HuH-7 (cell line): ENCODE data around the gene PLXNA1.

Source experiments
- DNase-seq: peaks from one replicate; pipeline ENCODE4 v3.0.0; 2011; ENCODE audit warnings: low spot score

Gene PLXNA1

GRCh38 chr3:126988451-126989021 lies 5.6 kb downstream of the PLXNA1 start:
- no peak for DNase-seq

- DNase-seq = no peak
Measured at GRCh38 chr3:126989316-126990023, 6.6 kb downstream of the PLXNA1 start.

GRCh38 chr3:126990024-126990700 lies 7.2 kb downstream of the PLXNA1 start:
- no peak for DNase-seq

GRCh38 chr3:126990890-126991289 lies 8.0 kb downstream of the PLXNA1 start:
- DNase-seq = no peak

GRCh38 chr3:126991366-126992200 lies 8.7 kb downstream of the PLXNA1 start:
- DNase-seq = no peak

GRCh38 chr3:126992216-126992615 lies 9.3 kb downstream of the PLXNA1 start:
- DNase-seq = no peak

- DNase-seq = no peak
Measured at GRCh38 chr3:126992776-126993175, 9.9 kb downstream of the PLXNA1 start.

- DNase-seq = no peak
Measured at GRCh38 chr3:126993436-126993835, 10.5 kb downstream of the PLXNA1 start.

GRCh38 chr3:126994661-126995245 lies 11.8 kb downstream of the PLXNA1 start:
- DNase-seq = no peak

- DNase-seq = no peak
Measured at GRCh38 chr3:126995254-126995780, 12.4 kb downstream of the PLXNA1 start.

- no peak for DNase-seq
Measured at GRCh38 chr3:126995926-126996512, 13.1 kb downstream of the PLXNA1 start.

- no peak for DNase-seq
Measured at GRCh38 chr3:126996905-126997304, 14.0 kb downstream of the PLXNA1 start.

- no peak for DNase-seq
Measured at GRCh38 chr3:126997455-126998038, 14.6 kb downstream of the PLXNA1 start.

GRCh38 chr3:126998320-126998719 lies 15.4 kb downstream of the PLXNA1 start:
- DNase-seq = no peak

- DNase-seq = no peak
Measured at GRCh38 chr3:126998728-126999127, 15.8 kb downstream of the PLXNA1 start.

GRCh38 chr3:126999383-126999782 lies 16.5 kb downstream of the PLXNA1 start:
- no peak for DNase-seq

GRCh38 chr3:127000119-127000518 lies 17.2 kb downstream of the PLXNA1 start:
- no peak for DNase-seq

- no peak for DNase-seq
Measured at GRCh38 chr3:127000761-127001160, 17.8 kb downstream of the PLXNA1 start.

- no peak for DNase-seq
Measured at GRCh38 chr3:127001486-127002194, 18.7 kb downstream of the PLXNA1 start.
